Vagina (tissue), 2 donors: ENCODE measurements around the gene NFKBIB. TPM values are rescaled to one million over a fixed set of nuclear protein-coding genes. Genes with fewer than 3 reads are reported as not detected.
"Not testable (repeated sequence)": the region's sequence is repeated elsewhere in the genome, so short reads cannot be mapped to it uniquely, and the experiment has no call there.

ENCODE experiments used
- DNase-seq, 2 donors: peaks; one replicate each; pipeline ENCODE4 v3.0.0-alpha.2; 2017; ENCODE audit errors: extremely low spot score in 2 of 2
- H3K27ac ChIP-seq: fragments of 200-600 bp; sonication (generic); one replicate; pipeline ENCODE4 v1.5.1; 2019
- H3K27me3 ChIP-seq: fragments of 200-600 bp; sonication (generic); one replicate; pipeline ENCODE4 v1.5.1; 2019
- H3K36me3 ChIP-seq, 2 donors: fragments of 200-600 bp; sonication (generic); one replicate each; pipeline ENCODE4 v1.5.1; 2017 to 2019
- H3K4me1 ChIP-seq: fragments of 200-600 bp; sonication (generic); one replicate; pipeline ENCODE4 v1.5.1; 2019
- H3K4me3 ChIP-seq, 2 donors: fragments of 200-600 bp; sonication (generic); 1 replicate in 1 of 2; 2 replicates in 1 of 2; pipeline ENCODE4 v1.5.1; 2016 to 2019
- H3K9me3 ChIP-seq: fragments of 200-600 bp; sonication (generic); one replicate; pipeline ENCODE4 v1.5.1; 2019
- CTCF ChIP-seq, 3 experiments: fragments of 450-650 bp in 2 of 3; fragments of 200-600 bp in 1 of 3; sonication (generic) in 1 of 3; IDR thresholded peaks; one replicate each; pipeline ENCODE4 v1.5.1; 2017 to 2019; ENCODE audit warnings: antibody characterized with exemption in 3 of 3, mild to moderate bottlenecking in 2 of 3, moderate library complexity in 2 of 3
- POLR2A ChIP-seq, 2 donors: fragments of 450-650 bp; IDR thresholded peaks; one replicate each; pipeline ENCODE4 v1.6.1; 2017; ENCODE audit warnings: antibody characterized with exemption in 2 of 2, mild to moderate bottlenecking in 2 of 2, moderate library complexity in 2 of 2
- POLR2AphosphoS5 ChIP-seq, 2 donors: sonication (generic); formaldehyde crosslinking; IDR thresholded peaks; one replicate each; pipeline ENCODE4 v1.9.0; 2017; ENCODE audit warnings: antibody characterized with exemption in 2 of 2, mild to moderate bottlenecking in 2 of 2, low read depth in 1 of 2; ENCODE audit not compliant: insufficient read depth in 1 of 2
- intact Hi-C: fragments of 100-400 bp; cut with DNase I; formaldehyde crosslinking; loops from one replicate; pipeline ENCODE4 v1.15.1; 2023
- total RNA-seq: library from RNA; depleted of rRNA; stranded (reverse); fragments of >200 nt; gene quantifications from one replicate; pipeline ENCODE4 v1.2.3, GENCODE V29; 2016

Gene NFKBIB
- total RNA-seq, 1 donor from 2014 or later: 16.7 TPM

GRCh38 chr19:38931521-38931793 lies 31.7 kb downstream of the NFKBIB start:
- no peaks in the 10 kb centered on the region for H3K27me3 ChIP-seq
- intact Hi-C loops: loop anchor here (10.0 kb wide), 1 partner anchor 387 kb away; no protein-coding TSS in a partner anchor
- H3K4me1 ChIP-seq: peaks cover 26% of the 10 kb centered on the region
- DNase-seq: no peak
- TF ChIP-seq CTCF (IDR thresholded peaks at IDR 0.05) (no peak), POLR2A (IDR thresholded peaks at IDR 0.05) (no peak), POLR2AphosphoS5 (IDR thresholded peaks at IDR 0.05; ENCODE audit: insufficient read depth in 1 of 2, low read depth in 1 of 2) (no peak)
- peaks cover 0 to 15% of the 10 kb centered on the region in 2 donors for H3K36me3 ChIP-seq
- peak overlapping the region; percentile 81 to 87 for H3K4me3 ChIP-seq
- no peaks in the 10 kb centered on the region for H3K9me3 ChIP-seq
- H3K27ac ChIP-seq: peak overlapping the region; percentile 82

- Histone ChIP-seq H3K9me3 (no peaks in the 10 kb centered on the region), H3K27me3 (no peaks in the 10 kb centered on the region), H3K4me3 (no peak overlapping the region), H3K27ac (no peak overlapping the region), H3K4me1 (peaks cover 26% of the 10 kb centered on the region), H3K36me3 (peaks cover 0 to 15% of the 10 kb centered on the region in 2 donors)
- DNase-seq: no peak
- intact Hi-C loops: loop anchor here (10.0 kb wide), 1 partner anchor 388 kb away; no protein-coding TSS in a partner anchor
- no peak for TF ChIP-seq POLR2AphosphoS5 (IDR thresholded peaks at IDR 0.05; ENCODE audit: insufficient read depth in 1 of 2, low read depth in 1 of 2)
- peak in 1 of 3 experiments; percentile 15 for TF ChIP-seq CTCF (IDR thresholded peaks at IDR 0.05)
Observed at GRCh38 chr19:38932425-38933179, 32.8 kb downstream of the NFKBIB start.

GRCh38 chr19:38933544-38933943 lies 33.8 kb downstream of the NFKBIB start:
- TF ChIP-seq CTCF (IDR thresholded peaks at IDR 0.05) (no peak), POLR2A (IDR thresholded peaks at IDR 0.05) (no peak), POLR2AphosphoS5 (IDR thresholded peaks at IDR 0.05; ENCODE audit: insufficient read depth in 1 of 2, low read depth in 1 of 2) (no peak)
- Histone ChIP-seq H3K27me3 (no peaks in the 10 kb centered on the region), H3K4me1 (peaks cover 26% of the 10 kb centered on the region), H3K27ac (no peak overlapping the region), H3K36me3 (peaks cover 0 to 15% of the 10 kb centered on the region in 2 donors), H3K9me3 (no peaks in the 10 kb centered on the region), H3K4me3 (no peak overlapping the region)
- DNase-seq: no peak
- intact Hi-C loops: loop anchor here (10.0 kb wide), 1 partner anchor 389 kb away; no protein-coding TSS in a partner anchor

- H3K36me3 ChIP-seq: no peaks in the 10 kb centered on the region
- H3K4me3 ChIP-seq: no peak overlapping the region
- H3K27me3 ChIP-seq: no peaks in the 10 kb centered on the region
- no peak for DNase-seq
- no peaks in the 10 kb centered on the region for H3K9me3 ChIP-seq
- intact Hi-C loops: loop anchor here (10.0 kb wide), 1 partner anchor 395 kb away; no protein-coding TSS in a partner anchor
- H3K4me1 ChIP-seq: no peaks in the 10 kb centered on the region
- TF ChIP-seq POLR2AphosphoS5 (IDR thresholded peaks at IDR 0.05; ENCODE audit: insufficient read depth in 1 of 2, low read depth in 1 of 2) (no peak), CTCF (IDR thresholded peaks at IDR 0.05) (no peak), POLR2A (IDR thresholded peaks at IDR 0.05) (no peak)
- no peak overlapping the region for H3K27ac ChIP-seq
Observed at GRCh38 chr19:38939957-38940356, 40.2 kb downstream of the NFKBIB start.

GRCh38 chr19:38941466-38941865 lies 41.7 kb downstream of the NFKBIB start:
- DNase-seq, H3K36me3 ChIP-seq, intact Hi-C loops, H3K9me3 ChIP-seq, H3K4me3 ChIP-seq, H3K4me1 ChIP-seq, H3K27me3 ChIP-seq, H3K27ac ChIP-seq: not testable (repeated sequence)
